HPDE6-E6E7 (cell line): ENCODE measurements around the gene TMEM176A.

Experiments
- DNase-seq: peaks from one replicate; pipeline ENCODE4 v3.0.0; 2011; ENCODE audit warnings: missing footprints; ENCODE audit errors: extremely low spot score

The TMEM176A gene

GRCh38 chr7:150818971-150819370 lies 18.4 kb downstream of the TMEM176A start:
- DNase-seq, result no peak

DNA sequence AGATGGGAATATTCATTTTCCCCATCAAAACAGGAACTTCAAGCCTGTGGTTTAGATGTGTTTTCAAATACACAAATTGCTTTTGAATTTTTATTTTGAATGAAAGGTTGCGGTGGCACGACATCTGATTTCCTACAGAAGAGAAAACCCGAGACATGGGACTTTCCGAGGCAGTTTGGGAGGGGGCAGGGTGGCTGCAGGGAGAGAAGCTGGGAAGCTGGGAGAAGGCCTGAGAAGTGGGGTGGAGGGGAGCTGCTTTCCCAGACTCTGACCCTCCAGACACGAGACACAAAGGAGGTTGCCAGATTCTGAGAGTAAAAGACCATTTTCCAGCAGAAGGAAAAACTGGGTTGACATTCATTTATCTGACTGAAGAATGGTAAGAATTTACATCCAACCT lies 19.6 kb downstream of the TMEM176A start:
- no peak for DNase-seq

DNA sequence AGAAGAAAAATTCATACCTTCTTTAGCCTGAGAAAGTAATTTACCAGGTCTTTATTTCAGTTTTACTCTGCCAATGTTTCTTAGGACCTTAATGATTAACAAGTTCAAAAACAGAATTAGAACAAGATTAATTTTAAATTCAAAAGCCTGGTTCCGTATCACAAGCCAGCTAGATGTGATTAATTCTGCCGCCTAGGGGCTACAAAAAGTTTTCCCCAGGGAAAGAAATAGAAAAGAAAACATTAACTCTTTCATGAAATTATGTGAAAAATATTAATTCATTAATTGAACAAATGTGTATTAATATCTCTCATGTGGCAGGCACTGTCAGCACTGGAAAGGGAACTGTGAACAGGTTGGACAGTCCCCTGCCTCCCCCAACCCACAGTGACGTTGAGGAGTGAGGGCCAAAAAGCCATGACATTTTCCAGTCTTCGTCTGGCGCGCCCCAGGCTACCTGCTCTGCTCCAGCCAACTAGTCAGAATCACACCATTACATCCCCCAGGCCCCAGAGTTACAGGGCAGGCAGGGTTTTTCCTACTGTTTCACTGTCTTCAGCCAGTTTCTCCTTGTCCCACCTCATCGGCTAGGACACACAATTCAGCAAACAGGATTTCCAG lies 20.1 kb downstream of the TMEM176A start:
- DNase-seq, result no peak

GRCh38 chr7:150823043-150823442 lies 22.5 kb downstream of the TMEM176A start:
- no peak for DNase-seq

DNA sequence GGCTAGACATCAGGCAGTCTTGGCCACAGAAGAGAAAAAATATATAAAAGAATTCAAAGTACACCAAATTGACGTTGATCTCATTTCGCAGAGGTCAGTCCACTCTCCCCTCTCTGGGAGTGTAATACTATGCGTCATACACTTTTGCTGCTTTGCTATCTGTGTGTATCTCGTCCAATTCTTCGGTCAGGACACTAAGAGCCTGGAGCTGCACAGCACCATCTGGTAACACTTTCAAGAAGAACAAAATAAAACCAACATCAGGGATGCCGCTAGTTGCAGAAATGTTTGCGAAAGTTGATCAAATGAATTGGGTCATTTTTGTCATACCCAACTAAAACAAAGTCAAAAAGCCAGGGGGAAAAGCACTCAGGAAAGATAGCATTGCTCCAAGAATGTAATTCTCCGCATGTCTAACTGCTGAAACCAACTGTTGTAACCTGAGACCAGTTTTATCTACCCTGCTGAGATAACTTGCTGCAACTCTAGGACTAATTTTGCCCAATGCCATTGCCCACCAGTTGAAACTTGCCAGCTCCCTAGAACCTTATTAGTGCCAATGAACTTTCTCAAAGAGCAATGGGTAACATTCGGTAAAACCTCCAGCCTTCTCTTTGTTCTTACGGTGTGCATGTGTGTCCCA lies 23.0 kb downstream of the TMEM176A start:
- no peak for DNase-seq

GRCh38 chr7:150824379-150825177 lies 24.0 kb downstream of the TMEM176A start:
- DNase-seq, result no peak

DNA sequence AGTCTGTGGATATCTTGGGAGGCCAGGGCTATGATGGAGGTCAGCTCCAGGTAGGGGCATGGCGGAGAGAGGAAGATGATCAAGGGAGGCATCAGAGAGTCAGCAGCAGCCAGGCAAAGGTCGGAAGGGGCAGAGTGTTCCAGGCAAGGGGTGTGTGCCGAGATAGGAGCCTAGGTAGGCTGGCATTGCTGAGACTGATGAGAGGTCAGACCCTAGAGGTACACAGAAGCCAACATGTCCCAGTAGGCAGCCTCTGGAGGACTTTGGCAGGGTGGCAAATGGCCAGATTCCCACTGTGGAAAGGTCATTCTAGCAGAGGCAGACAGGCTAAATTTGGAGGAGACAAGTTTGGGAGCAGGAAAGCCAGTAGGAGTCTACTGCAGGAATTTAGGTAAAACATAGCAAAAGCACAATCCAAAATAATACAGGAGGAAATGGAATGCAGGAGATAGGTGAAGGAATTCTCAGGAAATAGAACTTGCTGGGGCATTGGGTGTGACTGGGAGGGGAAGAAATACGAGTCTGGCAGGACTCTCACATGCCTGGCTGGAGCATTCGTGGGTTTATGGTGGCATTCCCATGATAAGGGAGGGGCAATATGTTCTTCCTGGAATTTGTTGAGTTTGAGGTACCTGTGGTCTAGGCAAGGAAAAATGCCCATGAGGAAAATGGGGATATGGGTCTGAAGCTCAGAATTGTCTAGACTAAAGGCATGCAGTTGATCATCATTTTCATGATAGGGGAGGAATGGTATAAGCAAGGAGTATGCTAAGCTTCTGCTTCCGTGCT lies 25.7 kb downstream of the TMEM176A start:
- no peak for DNase-seq

DNA sequence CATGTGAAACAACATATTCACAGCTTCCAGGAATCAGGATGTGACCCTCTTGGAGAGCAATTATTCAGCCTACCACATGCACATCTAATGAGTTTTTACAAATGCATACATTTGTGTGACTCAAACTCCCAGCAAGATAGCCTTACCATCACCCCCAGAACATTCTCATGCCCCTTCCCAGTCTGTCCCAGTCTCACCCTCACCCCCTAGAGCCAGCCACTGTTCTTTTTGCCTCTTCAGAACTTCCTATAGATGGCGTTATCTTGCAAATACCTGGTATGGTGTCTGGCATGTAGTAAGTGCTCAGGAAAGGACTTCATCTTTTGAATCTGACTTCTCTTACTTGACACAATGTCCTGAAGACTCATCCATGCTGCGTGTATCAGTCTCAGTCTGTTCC lies 27.8 kb downstream of the TMEM176A start:
- DNase-seq, result no peak

DNA sequence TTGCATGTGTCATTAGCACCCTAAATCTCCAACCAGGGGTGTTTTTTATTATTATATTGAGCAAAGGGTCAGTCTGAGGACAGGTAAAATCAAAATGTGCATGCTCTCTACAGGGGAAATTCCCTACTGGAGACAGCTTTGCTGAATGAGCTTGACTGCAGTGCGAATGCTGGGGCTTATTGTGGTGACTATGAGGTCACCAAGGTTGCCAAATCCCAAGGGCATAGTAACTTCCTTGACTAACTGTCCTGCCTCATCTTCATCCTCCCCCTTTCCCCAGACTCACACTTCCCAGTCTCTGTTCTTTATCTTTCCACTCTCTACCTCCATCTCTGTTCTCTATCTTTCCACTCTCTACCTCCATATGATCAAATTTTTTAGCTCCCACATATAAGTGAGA lies 28.9 kb downstream of the TMEM176A start:
- DNase-seq, result no peak

GRCh38 chr7:150830937-150831336 lies 30.4 kb downstream of the TMEM176A start:
- no peak for DNase-seq

GRCh38 chr7:150831851-150832250 lies 31.3 kb downstream of the TMEM176A start:
- DNase-seq, result no peak

- no peak for DNase-seq
Measured at GRCh38 chr7:150835019-150835418, 34.5 kb downstream of the TMEM176A start.

DNA sequence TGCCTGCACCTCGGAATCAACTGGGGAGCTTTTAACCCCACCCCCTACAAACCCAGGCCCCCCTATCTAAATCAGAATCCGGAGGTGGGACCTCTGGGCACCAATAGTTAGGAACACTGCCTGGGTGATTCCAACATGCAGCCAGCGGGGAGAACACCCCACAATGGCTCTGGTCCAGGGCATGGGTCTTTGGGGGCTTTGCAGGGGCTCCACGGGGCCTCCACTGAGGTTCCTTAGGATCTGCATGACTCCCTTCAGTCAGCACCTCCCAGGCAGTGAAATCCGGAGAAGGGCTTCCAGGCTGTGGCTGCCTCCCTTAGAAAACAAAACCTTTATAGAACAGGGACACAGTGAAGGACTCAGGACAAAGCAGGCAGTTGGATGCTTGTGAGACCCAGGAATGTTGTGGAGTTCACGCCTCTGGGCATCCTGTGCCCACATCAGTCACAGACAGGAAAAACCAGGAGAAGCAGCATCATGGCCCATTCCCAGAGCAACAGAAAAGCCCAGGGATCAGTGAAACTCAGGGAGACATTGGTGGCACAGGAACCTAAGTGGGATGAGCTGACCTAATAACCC lies 35.2 kb downstream of the TMEM176A start:
- DNase-seq, result no peak

GRCh38 chr7:150838965-150839650 lies 38.5 kb downstream of the TMEM176A start:
- no peak for DNase-seq

DNA sequence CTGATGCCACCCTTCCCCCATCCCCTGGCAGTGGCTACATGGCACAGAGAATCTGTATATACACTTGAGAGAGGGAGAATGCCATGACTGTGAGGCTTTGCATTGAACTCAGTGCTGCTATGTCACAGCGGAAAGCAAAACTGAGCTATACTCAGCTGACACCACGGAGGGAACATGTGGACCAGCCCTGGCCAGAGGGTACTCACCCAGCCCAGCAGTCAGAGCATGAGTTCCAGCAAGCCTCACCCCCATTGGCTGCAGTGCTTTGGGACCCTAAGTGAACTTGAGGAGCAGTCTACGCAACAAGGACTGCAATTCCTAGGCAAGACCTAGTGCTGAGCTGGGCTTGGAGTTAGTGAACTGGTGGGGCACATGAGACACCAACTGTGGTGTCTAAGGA lies 41.4 kb downstream of the TMEM176A start:
- no peak for DNase-seq

GRCh38 chr7:150842716-150843115 lies 42.1 kb downstream of the TMEM176A start:
- DNase-seq, result no peak

DNA sequence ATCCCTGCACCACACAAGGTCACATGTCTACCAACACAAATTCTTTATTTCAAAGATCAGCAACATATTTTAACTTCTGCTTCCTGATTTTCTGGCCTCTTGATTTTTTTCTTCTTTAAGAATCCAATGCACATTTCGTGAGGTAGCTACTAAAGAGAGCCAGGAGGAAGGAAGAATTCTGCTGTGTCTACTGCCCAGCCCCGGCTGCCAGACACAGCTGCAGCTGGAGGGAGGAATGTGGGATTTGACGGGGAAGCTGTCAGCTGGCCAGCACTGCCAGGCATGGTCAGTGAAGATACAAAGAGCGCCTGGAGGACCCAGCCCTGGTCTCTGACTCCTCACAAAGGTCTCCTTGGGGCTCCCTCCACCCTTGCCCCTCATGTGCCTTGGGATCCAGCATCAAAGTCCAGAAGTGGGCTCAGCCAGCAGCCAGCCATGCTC lies 44.9 kb downstream of the TMEM176A start:
- DNase-seq, result no peak

GRCh38 chr7:150846291-150847115 lies 45.9 kb downstream of the TMEM176A start:
- no peak for DNase-seq

DNA sequence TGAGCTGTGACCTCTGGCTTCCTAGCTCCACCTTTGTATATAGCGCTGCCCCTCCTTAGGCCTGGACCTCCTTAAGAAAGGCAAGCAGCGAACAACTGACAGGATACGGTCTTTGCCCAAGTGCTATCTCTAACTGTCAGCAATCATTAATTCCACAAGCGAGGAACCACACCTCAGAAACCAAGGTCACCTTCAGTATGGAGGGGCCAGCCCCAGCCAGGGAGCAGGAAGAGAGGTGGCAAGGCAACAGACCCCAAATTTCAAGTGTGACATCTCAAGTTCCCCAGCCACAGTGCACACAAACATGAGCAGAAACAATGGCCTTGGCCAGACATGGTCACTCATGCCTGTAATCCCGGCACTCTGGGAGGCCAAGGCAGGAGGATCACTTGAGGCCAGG lies 47.0 kb downstream of the TMEM176A start:
- DNase-seq, result no peak

- no peak for DNase-seq
Measured at GRCh38 chr7:150848111-150848510, 47.5 kb downstream of the TMEM176A start.
